ENCODE measurements around the gene ITGB4.
A peak's percentile ranks its signal among the peaks of the same experiment; 100 is the strongest.

The ITGB4 gene

DNA sequence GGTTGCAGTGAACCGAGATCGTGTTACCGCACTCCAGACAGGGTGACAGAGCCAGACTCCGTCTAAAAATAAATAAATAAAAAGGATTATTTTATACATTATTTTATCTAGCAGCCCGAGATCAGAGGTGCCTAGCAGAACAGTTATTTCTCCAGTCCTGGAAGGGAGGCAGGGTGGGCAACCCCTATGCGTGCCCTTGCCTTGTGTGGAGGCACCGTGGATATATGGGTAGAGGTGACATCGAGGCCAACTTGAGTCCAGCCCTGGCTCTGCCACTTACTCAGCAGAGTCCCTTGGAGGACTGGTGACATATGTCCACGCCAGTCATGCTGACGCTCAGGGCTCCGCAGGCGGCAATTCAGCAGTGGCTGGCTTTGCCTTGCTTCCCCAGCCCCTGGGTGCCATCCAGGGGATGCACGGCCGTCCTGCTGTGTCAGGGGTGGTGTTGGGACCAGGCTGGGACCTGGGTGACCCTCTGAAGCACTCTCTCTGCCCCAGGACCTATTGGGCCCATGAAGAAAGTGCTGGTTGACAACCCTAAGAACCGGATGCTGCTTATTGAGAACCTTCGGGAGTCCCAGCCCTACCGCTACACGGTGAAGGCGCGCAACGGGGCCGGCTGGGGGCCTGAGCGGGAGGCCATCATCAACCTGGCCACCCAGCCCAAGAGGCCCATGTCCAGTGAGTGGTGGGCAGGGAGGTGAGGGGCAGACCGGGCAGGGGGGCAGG lies 30.6 kb downstream of the ITGB4 start:
- H3K9ac ChIP-seq: no peak overlapping the region
- H3K36me3 ChIP-seq (ENCODE audit: control insufficient read depth, insufficient read depth, low read length): no peaks in the 10 kb centered on the region
- H3K4me3 ChIP-seq (ENCODE audit: low read depth, low read length): no peak overlapping the region
- H3K27me3 ChIP-seq (ENCODE audit: control insufficient read depth, insufficient read depth, low read length): no peaks in the 10 kb centered on the region
- no peaks in the 10 kb centered on the region for H3K9me3 ChIP-seq (ENCODE audit: control insufficient read depth, low read length)
- H3K4me2 ChIP-seq (ENCODE audit: low read length): no peak overlapping the region
- H2AFZ ChIP-seq: no peak overlapping the region
- TF ChIP-seq, protein P1, sequence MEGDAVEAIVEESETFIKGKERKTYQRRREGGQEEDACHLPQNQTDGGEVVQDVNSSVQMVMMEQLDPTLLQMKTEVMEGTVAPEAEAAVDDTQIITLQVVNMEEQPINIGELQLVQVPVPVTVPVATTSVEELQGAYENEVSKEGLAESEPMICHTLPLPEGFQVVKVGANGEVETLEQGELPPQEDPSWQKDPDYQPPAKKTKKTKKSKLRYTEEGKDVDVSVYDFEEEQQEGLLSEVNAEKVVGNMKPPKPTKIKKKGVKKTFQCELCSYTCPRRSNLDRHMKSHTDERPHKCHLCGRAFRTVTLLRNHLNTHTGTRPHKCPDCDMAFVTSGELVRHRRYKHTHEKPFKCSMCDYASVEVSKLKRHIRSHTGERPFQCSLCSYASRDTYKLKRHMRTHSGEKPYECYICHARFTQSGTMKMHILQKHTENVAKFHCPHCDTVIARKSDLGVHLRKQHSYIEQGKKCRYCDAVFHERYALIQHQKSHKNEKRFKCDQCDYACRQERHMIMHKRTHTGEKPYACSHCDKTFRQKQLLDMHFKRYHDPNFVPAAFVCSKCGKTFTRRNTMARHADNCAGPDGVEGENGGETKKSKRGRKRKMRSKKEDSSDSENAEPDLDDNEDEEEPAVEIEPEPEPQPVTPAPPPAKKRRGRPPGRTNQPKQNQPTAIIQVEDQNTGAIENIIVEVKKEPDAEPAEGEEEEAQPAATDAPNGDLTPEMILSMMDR (IDR thresholded peaks at IDR 0.05): no peak
- no peak overlapping the region for H3K27ac ChIP-seq
- no peaks in the 10 kb centered on the region for H3K79me2 ChIP-seq
- H3K4me1 ChIP-seq: peaks cover 10% of the 10 kb centered on the region

DNA sequence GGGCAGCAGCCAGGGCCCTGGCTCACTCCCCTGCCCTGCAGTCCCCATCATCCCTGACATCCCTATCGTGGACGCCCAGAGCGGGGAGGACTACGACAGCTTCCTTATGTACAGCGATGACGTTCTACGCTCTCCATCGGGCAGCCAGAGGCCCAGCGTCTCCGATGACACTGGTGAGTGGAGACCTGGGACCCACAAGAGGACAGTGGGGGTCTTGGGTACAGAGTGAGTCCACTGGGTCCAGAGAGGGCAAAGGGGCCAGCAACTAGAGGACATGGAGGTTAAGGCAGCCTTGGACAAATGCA lies 31.1 kb downstream of the ITGB4 start:
- TF ChIP-seq, protein P1 (IDR thresholded peaks at IDR 0.05): no peak
- no peak overlapping the region for H3K4me3 ChIP-seq (ENCODE audit: low read depth, low read length)
- H3K79me2 ChIP-seq: no peaks in the 10 kb centered on the region
- H2AFZ ChIP-seq: no peak overlapping the region
- H3K9me3 ChIP-seq (ENCODE audit: control insufficient read depth, low read length): no peaks in the 10 kb centered on the region
- H3K36me3 ChIP-seq (ENCODE audit: control insufficient read depth, insufficient read depth, low read length): no peaks in the 10 kb centered on the region
- no peak overlapping the region for H3K27ac ChIP-seq
- peaks cover 10% of the 10 kb centered on the region for H3K4me1 ChIP-seq
- no peak overlapping the region for H3K4me2 ChIP-seq (ENCODE audit: low read length)
- no peak overlapping the region for H3K9ac ChIP-seq
- H3K27me3 ChIP-seq (ENCODE audit: control insufficient read depth, insufficient read depth, low read length): no peaks in the 10 kb centered on the region

DNA sequence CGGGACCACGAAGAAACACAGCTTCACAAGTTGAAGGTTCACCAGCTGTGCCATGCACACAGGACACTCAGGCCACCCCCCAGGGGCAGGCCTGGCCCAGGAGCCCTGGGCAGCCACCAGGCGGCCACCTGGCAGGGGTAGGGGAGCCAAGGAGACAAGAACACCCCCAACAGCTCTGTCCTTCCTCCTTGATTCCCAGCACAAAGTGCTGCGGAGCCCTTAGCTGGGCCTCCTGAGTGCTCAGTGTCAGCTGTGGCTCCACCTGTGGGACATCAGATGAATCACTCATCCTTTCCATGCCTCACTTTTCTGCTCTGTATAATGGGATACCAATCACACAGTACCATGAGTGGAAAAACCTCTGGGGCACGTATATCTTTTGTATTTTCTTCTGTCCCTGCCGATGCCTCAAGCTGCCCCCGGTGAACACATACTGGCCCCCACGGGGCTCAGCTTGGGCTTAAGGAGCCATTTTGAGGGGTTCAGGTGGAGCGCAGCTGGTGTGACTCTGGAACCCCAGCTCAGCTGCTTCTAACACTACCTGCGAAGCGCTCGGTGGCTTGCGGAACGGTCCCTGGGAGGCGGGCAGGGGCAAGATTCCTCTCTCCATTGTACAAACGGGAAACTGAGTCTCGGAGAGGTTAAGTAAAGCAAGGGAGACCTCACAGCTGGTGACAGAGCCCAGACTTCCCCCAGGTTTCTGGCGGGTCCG lies 31.7 kb downstream of the ITGB4 start:
- peak overlapping the region; percentile 55 for H3K4me3 ChIP-seq (ENCODE audit: low read depth, low read length)
- no peak overlapping the region for H3K27ac ChIP-seq
- H3K27me3 ChIP-seq (ENCODE audit: control insufficient read depth, insufficient read depth, low read length): no peaks in the 10 kb centered on the region
- H3K36me3 ChIP-seq (ENCODE audit: control insufficient read depth, insufficient read depth, low read length): no peaks in the 10 kb centered on the region
- peak overlapping the region; percentile 94 for H2AFZ ChIP-seq
- H3K79me2 ChIP-seq: no peaks in the 10 kb centered on the region
- H3K9me3 ChIP-seq (ENCODE audit: control insufficient read depth, low read length): no peaks in the 10 kb centered on the region
- peak overlapping the region; percentile 74 for H3K4me2 ChIP-seq (ENCODE audit: low read length)
- peaks cover 10% of the 10 kb centered on the region for H3K4me1 ChIP-seq
- TF ChIP-seq, protein P1 (IDR thresholded peaks at IDR 0.05): no peak
- no peak overlapping the region for H3K9ac ChIP-seq

DNA sequence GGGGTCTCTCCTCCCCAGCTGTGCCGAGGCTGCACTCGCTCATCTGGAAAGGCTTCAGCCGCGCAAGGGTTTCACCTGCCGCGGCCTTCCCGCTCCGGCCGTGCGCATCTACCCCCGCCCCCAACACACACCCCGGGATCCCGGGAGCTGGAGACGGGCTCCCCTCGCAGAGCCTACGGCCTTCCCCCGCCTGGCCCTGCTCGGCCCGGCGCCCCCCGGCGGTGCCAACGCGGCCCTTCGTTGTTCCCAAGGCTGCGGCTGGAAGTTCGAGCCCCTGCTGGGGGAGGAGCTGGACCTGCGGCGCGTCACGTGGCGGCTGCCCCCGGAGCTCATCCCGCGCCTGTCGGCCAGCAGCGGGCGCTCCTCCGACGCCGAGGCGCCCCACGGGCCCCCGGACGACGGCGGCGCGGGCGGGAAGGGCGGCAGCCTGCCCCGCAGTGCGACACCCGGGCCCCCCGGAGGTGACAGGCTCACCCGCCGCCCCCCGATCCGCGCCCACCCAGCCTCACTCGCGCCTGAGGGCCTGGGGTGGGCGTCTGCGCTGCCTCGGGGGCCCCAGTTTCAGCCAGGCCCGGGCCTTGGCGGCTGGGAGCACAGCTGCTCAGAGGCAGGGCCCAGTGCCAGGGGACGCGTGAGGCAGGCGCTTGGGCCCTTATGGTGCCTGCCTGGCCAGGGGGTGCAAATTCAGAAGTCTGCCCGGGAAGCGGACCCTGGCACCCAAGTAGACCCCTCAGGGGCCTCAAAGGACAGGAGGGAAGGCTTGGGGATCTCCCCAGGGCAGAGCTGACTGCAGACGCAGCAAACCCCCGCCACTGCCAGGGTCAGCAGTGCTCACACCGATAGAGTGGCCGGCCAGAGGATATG lies 32.5 kb downstream of the ITGB4 start:
- Histone ChIP-seq H3K4me1 (peaks cover 10% of the 10 kb centered on the region), H3K36me3 (ENCODE audit: control insufficient read depth, insufficient read depth, low read length) (no peaks in the 10 kb centered on the region)

More for the DNA sequence above, 32.5 kb downstream of the ITGB4 start:
- no peak overlapping the region for H3K9ac ChIP-seq
- peak overlapping the region; percentile 55 for H3K4me3 ChIP-seq (ENCODE audit: low read depth, low read length)
- H3K79me2 ChIP-seq: no peaks in the 10 kb centered on the region
- H3K27me3 ChIP-seq (ENCODE audit: control insufficient read depth, insufficient read depth, low read length): no peaks in the 10 kb centered on the region
- H3K9me3 ChIP-seq (ENCODE audit: control insufficient read depth, low read length): no peaks in the 10 kb centered on the region
- no peak overlapping the region for H3K27ac ChIP-seq
- H2AFZ ChIP-seq: peak overlapping the region; percentile 94
- TF ChIP-seq, protein P1 (IDR thresholded peaks at IDR 0.05): peak; percentile 62
- H3K4me2 ChIP-seq (ENCODE audit: low read length): peak overlapping the region; percentile 74
